IMR-90 (cell line): ENCODE data around the gene IGLL1. TPM values are rescaled to one million over a fixed set of nuclear protein-coding genes. Genes with fewer than 3 reads are reported as not detected.
"Not testable (repeated sequence)": the region's sequence is repeated elsewhere in the genome, so short reads cannot be mapped to it uniquely, and the experiment has no call there.

ENCODE experiments used
- ATAC-seq: fragments of 200-7000 bp; cut with Tn5 transposase; 2 replicates; pipeline ENCODE4 v1.9.1; 2020; ENCODE audit warnings: low read depth, mild to moderate bottlenecking, moderate library complexity
- BruUV-seq: library from RNA; stranded (reverse); fragments of 400-500 nt; replicated peaks from 2 replicates; lab custom pipeline; 2021; lab: Mats Ljungman, UMichigan
- CTCF ChIA-PET: fragments of 300-600 bp; formaldehyde crosslinking; extraction: SDS; loops from one replicate; lab custom pipeline; 2021; ENCODE audit warnings: antibody characterized with exemption; lab: Yijun Ruan, JAX
- POLR2A ChIA-PET: fragments of 300-600 bp; sonication (Branson Sonifier 250); formaldehyde crosslinking; loops from one replicate; lab custom pipeline; 2022; ENCODE audit warnings: antibody characterized with exemption; ENCODE audit not compliant: unreplicated experiment; lab: Charles Lee
- DNase-seq: peaks from one replicate; pipeline ENCODE4 v3.0.0; 2013
- H2AFZ ChIP-seq: replicated peaks from 2 replicates; pipeline ENCODE3; 2013; ENCODE audit warnings: low read length, mild to moderate bottlenecking; ENCODE audit not compliant: poor library complexity
- H2AK5ac ChIP-seq: 2 replicates; pipeline ENCODE4 v1.6.1; 2013; ENCODE audit warnings: low read depth, low read length, inconsistent platforms
- H2AK9ac ChIP-seq: replicated peaks from 2 replicates; pipeline ENCODE3; 2013; ENCODE audit warnings: mild to moderate bottlenecking, low read depth, low read length, moderate library complexity; ENCODE audit not compliant: poor library complexity
- H2BK120ac ChIP-seq: 2 replicates; pipeline ENCODE4 v1.6.1; 2013; ENCODE audit warnings: low read depth, low read length, inconsistent platforms
- H2BK15ac ChIP-seq: 3 replicates; pipeline ENCODE4 v1.6.1; 2013; ENCODE audit warnings: low read depth, low read length, inconsistent platforms
- H2BK20ac ChIP-seq: 2 replicates; pipeline ENCODE4 v1.6.1; 2013; ENCODE audit warnings: low read depth, mild to moderate bottlenecking, inconsistent platforms, low read length, moderate library complexity
- H2BK5ac ChIP-seq: 2 replicates; pipeline ENCODE4 v1.6.1; 2013; ENCODE audit warnings: mild to moderate bottlenecking, low read depth, low read length, inconsistent platforms; ENCODE audit not compliant: poor library complexity, severe bottlenecking
- H3K14ac ChIP-seq: replicated peaks from 2 replicates; pipeline ENCODE4 v1.6.1; 2013; ENCODE audit warnings: low read depth, low read length, inconsistent platforms
- H3K18ac ChIP-seq: 2 replicates; pipeline ENCODE4 v1.6.1; 2013; ENCODE audit warnings: low read depth, low read length, control low read depth
- H3K23ac ChIP-seq: 2 replicates; pipeline ENCODE4 v1.6.1; 2013; ENCODE audit warnings: low read depth, low read length, inconsistent platforms
- H3K27ac ChIP-seq: 2 replicates; pipeline ENCODE4 v1.5.1; 2013; ENCODE audit warnings: mild to moderate bottlenecking, control low read depth, low read length; ENCODE audit not compliant: insufficient read depth
- H3K27me3 ChIP-seq: 2 replicates; pipeline ENCODE4 v1.6.1; 2013; ENCODE audit warnings: low read length; ENCODE audit not compliant: control insufficient read depth, insufficient read depth
- H3K36me3 ChIP-seq: 2 replicates; pipeline ENCODE4 v1.6.1; 2013; ENCODE audit warnings: low read length, mixed read lengths; ENCODE audit not compliant: control insufficient read depth, insufficient read depth
- H3K4ac ChIP-seq: 2 replicates; pipeline ENCODE4 v1.6.1; 2013; ENCODE audit warnings: low read depth, low read length, inconsistent platforms
- H3K4me1 ChIP-seq: 2 replicates; pipeline ENCODE4 v1.6.1; 2013; ENCODE audit warnings: low read length, mixed read lengths; ENCODE audit not compliant: control insufficient read depth, insufficient read depth
- H3K4me2 ChIP-seq: 2 replicates; pipeline ENCODE4 v1.6.1; 2013; ENCODE audit warnings: low read depth, mild to moderate bottlenecking, control low read depth, low read length, moderate library complexity
- H3K4me3 ChIP-seq: 2 replicates; pipeline ENCODE4 v1.5.1; 2013; ENCODE audit warnings: low read depth, mild to moderate bottlenecking, control low read depth, low read length, moderate library complexity; ENCODE audit not compliant: insufficient read depth
- H3K56ac ChIP-seq: 2 replicates; pipeline ENCODE4 v1.6.1; 2013; ENCODE audit warnings: low read length, inconsistent platforms; ENCODE audit not compliant: insufficient read depth; ENCODE audit errors: extremely low read depth
- H3K79me1 ChIP-seq, 2 experiments: 2 replicates each; pipeline ENCODE4 v1.6.1; 2013; ENCODE audit warnings: low read length in 2 of 2, inconsistent platforms in 1 of 2, low read depth in 1 of 2
- H3K9ac ChIP-seq: 2 replicates; pipeline ENCODE4 v1.6.1; 2013; ENCODE audit warnings: low read depth, low read length, control low read depth
- H3K9me1 ChIP-seq: 2 replicates; pipeline ENCODE4 v1.6.1; 2013; ENCODE audit warnings: low read length, inconsistent platforms; ENCODE audit not compliant: insufficient read depth
- H3K9me3 ChIP-seq: 2 replicates; pipeline ENCODE4 v1.6.1; 2013; ENCODE audit warnings: low read length; ENCODE audit not compliant: control insufficient read depth, insufficient read depth
- H4K20me1 ChIP-seq: 2 replicates; pipeline ENCODE4 v1.6.1; 2013; ENCODE audit warnings: low read length, inconsistent platforms; ENCODE audit not compliant: insufficient read depth
- H4K5ac ChIP-seq: 2 replicates; pipeline ENCODE4 v1.6.1; 2013; ENCODE audit warnings: mild to moderate bottlenecking, low read depth, low read length, control low read depth
- H4K8ac ChIP-seq, 2 experiments: 2 replicates each; pipeline ENCODE4 v1.6.1; 2013; ENCODE audit warnings: low read depth in 2 of 2, low read length in 2 of 2, control low read depth in 1 of 2, inconsistent platforms in 1 of 2
- H4K91ac ChIP-seq: 2 replicates; pipeline ENCODE4 v1.6.1; 2013; ENCODE audit warnings: low read depth, low read length, inconsistent platforms; ENCODE audit not compliant: insufficient read depth
- WGBS, 2 experiments: methylation state at CpG; one replicate each; pipeline versions ENCODE4 v1.1.5 to v1.1.7; 2013; ENCODE audit warnings: missing lambda C conversion rate in 2 of 2; ENCODE audit not compliant: insufficient read length in 1 of 2; ENCODE audit errors: extremely low coverage in 2 of 2; 5-methylcytosine and 5-hydroxymethylcytosine counted together
- dilution Hi-C: fragments of 300-500 bp; cut with HindIII; formaldehyde crosslinking; loops from one replicate; pipeline ENCODE4 v1.14.3; 2018; ENCODE audit warnings: low sequenced_read_pairs; ENCODE audit not compliant: unreplicated experiment
- in situ Hi-C: fragments of 300-500 bp; cut with MboI; formaldehyde crosslinking; loops from 3 replicates; pipeline ENCODE4 v1.14.3; 2019; ENCODE audit warnings: low sequenced_read_pairs, inconsistent platforms, mixed read lengths
- intact Hi-C: fragments of 100-400 bp; cut with micrococcal nuclease; formaldehyde crosslinking; loops from 2 replicates; pipeline ENCODE4 v1.10.0; 2022
- polyA plus RNA-seq, 3 experiments: library from polyadenylated mRNA; depleted of rRNA; stranded (reverse); fragments of >200 nt; gene quantifications; 2 replicates each; pipeline ENCODE4 v1.2.3, GENCODE V29; 2012; ENCODE audit warnings: low replicate concordance in 1 of 3
- total RNA-seq: library from RNA; depleted of rRNA; stranded (reverse); fragments of >200 nt; gene quantifications from 2 replicates; pipeline ENCODE4 v1.2.3, GENCODE V29; 2012

The IGLL1 gene
- total and polyA plus RNA-seq, 2 of the 4 experiments (the other 2 are of a cell fraction): not detected

DNA sequence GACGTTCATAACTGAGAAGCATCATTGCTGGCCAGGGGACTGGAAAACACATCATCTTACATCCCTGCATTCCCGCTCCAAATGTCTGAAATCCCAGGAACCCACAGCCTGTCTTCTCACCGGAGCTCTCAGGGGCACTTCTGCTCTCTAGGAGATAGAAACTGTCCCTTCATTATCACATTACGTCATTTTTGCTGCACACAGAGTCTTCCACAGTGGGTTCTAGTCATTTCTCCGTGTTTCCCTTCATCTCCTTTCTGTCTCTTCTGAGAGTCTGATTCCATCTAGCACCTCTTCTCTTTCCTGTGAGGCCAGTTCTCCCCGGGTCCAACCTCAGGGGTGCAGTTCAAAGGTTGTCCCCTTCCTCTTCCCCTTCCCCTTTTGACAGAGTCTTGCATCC lies 15.8 kb upstream of the IGLL1 start:
- H3K18ac ChIP-seq, H4K5ac ChIP-seq, CTCF ChIA-PET, H2BK5ac ChIP-seq, H3K14ac ChIP-seq, H3K36me3 ChIP-seq, H3K56ac ChIP-seq, H2BK120ac ChIP-seq, H3K9ac ChIP-seq, H3K4me2 ChIP-seq, BruUV-seq, DNase-seq, H2AFZ ChIP-seq, H4K8ac ChIP-seq, H3K9me3 ChIP-seq, ATAC-seq, H4K91ac ChIP-seq, H3K9me1 ChIP-seq, H2AK5ac ChIP-seq, H2BK15ac ChIP-seq, POLR2A ChIA-PET, H3K4me3 ChIP-seq, H2BK20ac ChIP-seq, H3K27me3 ChIP-seq, H3K23ac ChIP-seq, H3K27ac ChIP-seq, H2AK9ac ChIP-seq, H4K20me1 ChIP-seq, H3K4ac ChIP-seq, H3K79me1 ChIP-seq, H3K4me1 ChIP-seq, dilution Hi-C loops: not testable (repeated sequence)
- intact Hi-C loops (loop anchor here (10.0 kb wide), 1 partner anchor 631 kb away; no protein-coding TSS in a partner anchor), in situ Hi-C loops (loop anchor here (10.0 kb wide), 1 partner anchor 1839 kb away; no protein-coding TSS in a partner anchor)
- WGBS, 2 experiments: 55% methylated on average over 3 of the region's 6 CpGs; no CpG with 5 or more reads in 1 of the 2 experiments
